ENCODE measurements around the gene CTNND2.

- TF ChIP-seq, protein P1, sequence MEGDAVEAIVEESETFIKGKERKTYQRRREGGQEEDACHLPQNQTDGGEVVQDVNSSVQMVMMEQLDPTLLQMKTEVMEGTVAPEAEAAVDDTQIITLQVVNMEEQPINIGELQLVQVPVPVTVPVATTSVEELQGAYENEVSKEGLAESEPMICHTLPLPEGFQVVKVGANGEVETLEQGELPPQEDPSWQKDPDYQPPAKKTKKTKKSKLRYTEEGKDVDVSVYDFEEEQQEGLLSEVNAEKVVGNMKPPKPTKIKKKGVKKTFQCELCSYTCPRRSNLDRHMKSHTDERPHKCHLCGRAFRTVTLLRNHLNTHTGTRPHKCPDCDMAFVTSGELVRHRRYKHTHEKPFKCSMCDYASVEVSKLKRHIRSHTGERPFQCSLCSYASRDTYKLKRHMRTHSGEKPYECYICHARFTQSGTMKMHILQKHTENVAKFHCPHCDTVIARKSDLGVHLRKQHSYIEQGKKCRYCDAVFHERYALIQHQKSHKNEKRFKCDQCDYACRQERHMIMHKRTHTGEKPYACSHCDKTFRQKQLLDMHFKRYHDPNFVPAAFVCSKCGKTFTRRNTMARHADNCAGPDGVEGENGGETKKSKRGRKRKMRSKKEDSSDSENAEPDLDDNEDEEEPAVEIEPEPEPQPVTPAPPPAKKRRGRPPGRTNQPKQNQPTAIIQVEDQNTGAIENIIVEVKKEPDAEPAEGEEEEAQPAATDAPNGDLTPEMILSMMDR (IDR thresholded peaks at IDR 0.05 in 2 of 3, conservative IDR thresholded peaks at IDR 0.05 in 1 of 3; ENCODE audit: control insufficient read depth in 2 of 3, extremely low read depth in 1 of 3, insufficient read depth in 1 of 3, low read depth in 3 of 3, low read length in 3 of 3) = no peak
- TF ChIP-seq RAD21 (IDR thresholded peaks at IDR 0.05; ENCODE audit: insufficient read depth, low read depth, low read length) (no peak), EZH2 (IDR thresholded peaks at IDR 0.05; ENCODE audit: borderline replicate concordance, control insufficient read depth, low read depth, low read length) (no peak), POLR2A (IDR thresholded peaks at IDR 0.05; ENCODE audit: low read depth, low read length) (no peak), TCF12 (IDR thresholded peaks at IDR 0.05; ENCODE audit: low read depth, low read length) (no peak), FOS (IDR thresholded peaks at IDR 0.05; ENCODE audit: borderline replicate concordance, extremely low read depth, insufficient read length) (no peak), SPI1 (IDR thresholded peaks at IDR 0.05; ENCODE audit: borderline replicate concordance, insufficient read depth, low read depth, low read length) (no peak), YBX1 (IDR thresholded peaks at IDR 0.05) (no peak), E2F4 (IDR thresholded peaks at IDR 0.05; ENCODE audit: low read depth, low read length) (no peak), HDAC2 (IDR thresholded peaks at IDR 0.05) (no peak), CHD4 (IDR thresholded peaks at IDR 0.05) (no peak)
- TF ChIP-seq, protein P2, sequence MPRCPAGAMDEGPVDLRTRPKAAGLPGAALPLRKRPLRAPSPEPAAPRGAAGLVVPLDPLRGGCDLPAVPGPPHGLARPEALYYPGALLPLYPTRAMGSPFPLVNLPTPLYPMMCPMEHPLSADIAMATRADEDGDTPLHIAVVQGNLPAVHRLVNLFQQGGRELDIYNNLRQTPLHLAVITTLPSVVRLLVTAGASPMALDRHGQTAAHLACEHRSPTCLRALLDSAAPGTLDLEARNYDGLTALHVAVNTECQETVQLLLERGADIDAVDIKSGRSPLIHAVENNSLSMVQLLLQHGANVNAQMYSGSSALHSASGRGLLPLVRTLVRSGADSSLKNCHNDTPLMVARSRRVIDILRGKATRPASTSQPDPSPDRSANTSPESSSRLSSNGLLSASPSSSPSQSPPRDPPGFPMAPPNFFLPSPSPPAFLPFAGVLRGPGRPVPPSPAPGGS (IDR thresholded peaks at IDR 0.05; ENCODE audit: borderline replicate concordance, insufficient read depth, low read depth, low read length, poor library complexity, severe bottlenecking) = no peak
- TF ChIP-seq, protein P3, sequence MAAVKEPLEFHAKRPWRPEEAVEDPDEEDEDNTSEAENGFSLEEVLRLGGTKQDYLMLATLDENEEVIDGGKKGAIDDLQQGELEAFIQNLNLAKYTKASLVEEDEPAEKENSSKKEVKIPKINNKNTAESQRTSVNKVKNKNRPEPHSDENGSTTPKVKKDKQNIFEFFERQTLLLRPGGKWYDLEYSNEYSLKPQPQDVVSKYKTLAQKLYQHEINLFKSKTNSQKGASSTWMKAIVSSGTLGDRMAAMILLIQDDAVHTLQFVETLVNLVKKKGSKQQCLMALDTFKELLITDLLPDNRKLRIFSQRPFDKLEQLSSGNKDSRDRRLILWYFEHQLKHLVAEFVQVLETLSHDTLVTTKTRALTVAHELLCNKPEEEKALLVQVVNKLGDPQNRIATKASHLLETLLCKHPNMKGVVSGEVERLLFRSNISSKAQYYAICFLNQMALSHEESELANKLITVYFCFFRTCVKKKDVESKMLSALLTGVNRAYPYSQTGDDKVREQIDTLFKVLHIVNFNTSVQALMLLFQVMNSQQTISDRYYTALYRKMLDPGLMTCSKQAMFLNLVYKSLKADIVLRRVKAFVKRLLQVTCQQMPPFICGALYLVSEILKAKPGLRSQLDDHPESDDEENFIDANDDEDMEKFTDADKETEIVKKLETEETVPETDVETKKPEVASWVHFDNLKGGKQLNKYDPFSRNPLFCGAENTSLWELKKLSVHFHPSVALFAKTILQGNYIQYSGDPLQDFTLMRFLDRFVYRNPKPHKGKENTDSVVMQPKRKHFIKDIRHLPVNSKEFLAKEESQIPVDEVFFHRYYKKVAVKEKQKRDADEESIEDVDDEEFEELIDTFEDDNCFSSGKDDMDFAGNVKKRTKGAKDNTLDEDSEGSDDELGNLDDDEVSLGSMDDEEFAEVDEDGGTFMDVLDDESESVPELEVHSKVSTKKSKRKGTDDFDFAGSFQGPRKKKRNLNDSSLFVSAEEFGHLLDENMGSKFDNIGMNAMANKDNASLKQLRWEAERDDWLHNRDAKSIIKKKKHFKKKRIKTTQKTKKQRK (IDR thresholded peaks at IDR 0.05; ENCODE audit: low read depth, low read length) = no peak
These were observed 107.1 kb downstream of the CTNND2 start for GRCh38 chr5:11797132-11797531.

All from GM12878 (cell line).